ENCODE measurements around the gene MMP24. TPM values are rescaled to one million over a fixed set of nuclear protein-coding genes. Genes with fewer than 3 reads are reported as not detected.

The MMP24 gene
- total RNA-seq, 1 experiment from 2014 or later = 23.0 TPM

DNA sequence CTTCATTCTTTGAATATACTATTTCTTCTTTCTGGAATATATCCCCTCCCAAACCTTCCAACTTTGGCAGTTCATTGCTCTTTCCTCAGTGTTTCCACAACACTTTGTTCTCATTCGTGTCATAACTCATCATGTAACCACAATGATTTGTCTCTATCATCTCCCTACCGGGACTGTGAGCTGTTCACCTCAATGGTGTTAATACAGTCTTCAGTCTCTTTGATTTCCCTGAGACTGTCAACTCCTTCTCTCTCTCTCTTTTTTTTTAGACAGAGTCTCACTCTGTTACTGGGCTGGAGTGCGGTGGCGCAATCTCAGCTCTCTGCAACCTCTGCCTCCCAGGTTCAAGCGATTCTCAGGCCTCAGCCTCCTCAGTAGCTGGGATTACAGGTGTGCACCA lies 2.5 kb upstream of the MMP24 start:
- H3K9me3 Mint-ChIP-seq = peaks cover 0 to 20% of the 10 kb centered on the region in 2 experiments; a peak in 3 of 5 replicates
- H4K8ac ChIP-seq (replicated peaks; ENCODE audit: insufficient read length, low read depth, low read length) = no peak overlapping the region
- peaks cover 0 to 22% (median 3%) of the 10 kb centered on the region in 3 experiments; a peak in 4 of 7 replicates for H3K36me3 Mint-ChIP-seq (ENCODE audit: insufficient read depth in 1 of 3, low read depth in 3 of 3)
- no peak overlapping the region for H3K23ac ChIP-seq (ENCODE audit: insufficient read length, low read depth, low read length)
- H3K4me1 Mint-ChIP-seq = peaks cover 19 to 24% of the 10 kb centered on the region in 2 experiments
- H2AFZ ChIP-seq (ENCODE audit: low read length) = no peak overlapping the region
- no peak overlapping the region for H2AK5ac ChIP-seq (ENCODE audit: insufficient read length, low read length)
- peaks cover 13% of the 10 kb centered on the region for H3K23me2 ChIP-seq (ENCODE audit: insufficient read length, low read depth, low read length, poor library complexity, severe bottlenecking)
- H2BK5ac ChIP-seq (ENCODE audit: insufficient read length, low read length) = no peak overlapping the region
- no peak overlapping the region for H2BK20ac ChIP-seq (ENCODE audit: low read depth, low read length, poor library complexity, severe bottlenecking)
- no peak overlapping the region for H3K18ac ChIP-seq (ENCODE audit: insufficient read length, low read depth, low read length)
- no peak for DNase-seq
- no peak overlapping the region for H4K91ac ChIP-seq (ENCODE audit: insufficient read length, low read depth, low read length)
- no peaks in the 10 kb centered on the region for H3K79me1 ChIP-seq (ENCODE audit: insufficient read depth, low read depth, low read length, poor library complexity, severe bottlenecking)
- H2BK120ac ChIP-seq (ENCODE audit: low read depth, low read length, poor library complexity, severe bottlenecking) = no peak overlapping the region
- H3K4me2 ChIP-seq (ENCODE audit: insufficient read depth, insufficient read length, low read length) = no peak overlapping the region
- H3K56ac ChIP-seq (ENCODE audit: insufficient read length, low read depth, low read length) = no peak overlapping the region
- no peak overlapping the region for H3T11ph ChIP-seq (ENCODE audit: low read length)
- H3K4ac ChIP-seq (ENCODE audit: low read depth, low read length) = no peak overlapping the region
- H2BK15ac ChIP-seq (ENCODE audit: low read depth, low read length) = no peak overlapping the region
- no peak overlapping the region for H3K14ac ChIP-seq (ENCODE audit: insufficient read depth, low read length)
- H3K4me3 Mint-ChIP-seq = no peak overlapping the region; a peak in 1 of 5 replicates
- H4K20me1 ChIP-seq (ENCODE audit: control insufficient read depth, insufficient read depth, insufficient read length) = no peaks in the 10 kb centered on the region
- no peaks in the 10 kb centered on the region for H3K27me3 ChIP-seq (ENCODE audit: insufficient read depth, low read length)
- H3K27ac ChIP-seq (ENCODE audit: insufficient read length, low read depth, low read length) = no peak overlapping the region
- H3K9me3 ChIP-seq (ENCODE audit: control insufficient read depth, low read depth, low read length) = no peaks in the 10 kb centered on the region
- WGBS (ENCODE audit: extremely low coverage, insufficient read length, low lambda C conversion rate) = no CpG with 5 or more reads among the region's 5 CpGs
- no peak overlapping the region for H2BK12ac ChIP-seq (ENCODE audit: insufficient read length, low read depth, low read length)
- H3K79me2 ChIP-seq (ENCODE audit: insufficient read depth, low read length) = no peaks in the 10 kb centered on the region
- H3K27ac Mint-ChIP-seq = no peak overlapping the region
- TF ChIP-seq, protein P1, sequence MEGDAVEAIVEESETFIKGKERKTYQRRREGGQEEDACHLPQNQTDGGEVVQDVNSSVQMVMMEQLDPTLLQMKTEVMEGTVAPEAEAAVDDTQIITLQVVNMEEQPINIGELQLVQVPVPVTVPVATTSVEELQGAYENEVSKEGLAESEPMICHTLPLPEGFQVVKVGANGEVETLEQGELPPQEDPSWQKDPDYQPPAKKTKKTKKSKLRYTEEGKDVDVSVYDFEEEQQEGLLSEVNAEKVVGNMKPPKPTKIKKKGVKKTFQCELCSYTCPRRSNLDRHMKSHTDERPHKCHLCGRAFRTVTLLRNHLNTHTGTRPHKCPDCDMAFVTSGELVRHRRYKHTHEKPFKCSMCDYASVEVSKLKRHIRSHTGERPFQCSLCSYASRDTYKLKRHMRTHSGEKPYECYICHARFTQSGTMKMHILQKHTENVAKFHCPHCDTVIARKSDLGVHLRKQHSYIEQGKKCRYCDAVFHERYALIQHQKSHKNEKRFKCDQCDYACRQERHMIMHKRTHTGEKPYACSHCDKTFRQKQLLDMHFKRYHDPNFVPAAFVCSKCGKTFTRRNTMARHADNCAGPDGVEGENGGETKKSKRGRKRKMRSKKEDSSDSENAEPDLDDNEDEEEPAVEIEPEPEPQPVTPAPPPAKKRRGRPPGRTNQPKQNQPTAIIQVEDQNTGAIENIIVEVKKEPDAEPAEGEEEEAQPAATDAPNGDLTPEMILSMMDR (conservative IDR thresholded peaks at IDR 0.05) = no peak
- no peak overlapping the region for H3K9ac ChIP-seq (ENCODE audit: extremely low read depth, insufficient read length, low read length)
- peaks cover 36% of the 10 kb centered on the region for H3K27me3 Mint-ChIP-seq (ENCODE audit: low read depth)
- no peak overlapping the region for H4K5ac ChIP-seq (ENCODE audit: insufficient read length, low read depth, low read length)
- no peaks in the 10 kb centered on the region for H3K4me1 ChIP-seq (ENCODE audit: insufficient read depth, low read length)
